ENCODE data around the gene CHTF18. TPM values are rescaled to one million over a fixed set of nuclear protein-coding genes. Genes with fewer than 3 reads are reported as not detected.

CHTF18 gene
- total RNA-seq, 1 experiment from 2014 or later = 154 TPM

DNA sequence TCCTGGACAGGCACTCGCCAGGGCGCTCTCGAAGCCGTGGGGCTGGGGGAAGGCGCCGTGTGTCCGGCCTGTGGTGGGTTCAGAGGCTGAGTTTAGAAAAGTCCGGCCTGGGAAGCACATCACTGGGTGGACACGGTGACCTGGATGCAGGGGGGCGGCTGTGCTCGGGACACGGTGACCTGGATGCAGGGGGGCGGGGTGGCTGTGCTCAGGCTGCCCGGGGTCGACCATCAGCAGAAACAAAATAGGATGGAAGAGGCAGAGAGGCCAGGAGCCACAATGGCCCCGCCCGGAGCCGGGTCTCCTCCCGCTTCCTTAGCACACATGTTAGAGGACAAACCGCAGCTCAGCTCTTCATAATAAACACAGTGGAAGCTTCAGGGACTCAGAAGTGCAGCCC lies 55.4 kb downstream of the CHTF18 start:
- BruUV-seq (replicated peaks) = no TSS peak
- H3K4me3 Mint-ChIP-seq (ENCODE audit: low read depth, unreplicated experiment) = no peak overlapping the region
- no peak for DNase-seq
- TF ChIP-seq, protein P1, sequence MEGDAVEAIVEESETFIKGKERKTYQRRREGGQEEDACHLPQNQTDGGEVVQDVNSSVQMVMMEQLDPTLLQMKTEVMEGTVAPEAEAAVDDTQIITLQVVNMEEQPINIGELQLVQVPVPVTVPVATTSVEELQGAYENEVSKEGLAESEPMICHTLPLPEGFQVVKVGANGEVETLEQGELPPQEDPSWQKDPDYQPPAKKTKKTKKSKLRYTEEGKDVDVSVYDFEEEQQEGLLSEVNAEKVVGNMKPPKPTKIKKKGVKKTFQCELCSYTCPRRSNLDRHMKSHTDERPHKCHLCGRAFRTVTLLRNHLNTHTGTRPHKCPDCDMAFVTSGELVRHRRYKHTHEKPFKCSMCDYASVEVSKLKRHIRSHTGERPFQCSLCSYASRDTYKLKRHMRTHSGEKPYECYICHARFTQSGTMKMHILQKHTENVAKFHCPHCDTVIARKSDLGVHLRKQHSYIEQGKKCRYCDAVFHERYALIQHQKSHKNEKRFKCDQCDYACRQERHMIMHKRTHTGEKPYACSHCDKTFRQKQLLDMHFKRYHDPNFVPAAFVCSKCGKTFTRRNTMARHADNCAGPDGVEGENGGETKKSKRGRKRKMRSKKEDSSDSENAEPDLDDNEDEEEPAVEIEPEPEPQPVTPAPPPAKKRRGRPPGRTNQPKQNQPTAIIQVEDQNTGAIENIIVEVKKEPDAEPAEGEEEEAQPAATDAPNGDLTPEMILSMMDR (IDR thresholded peaks at IDR 0.05; ENCODE audit: unreplicated experiment) = no peak
- H3K4me1 Mint-ChIP-seq (ENCODE audit: low read depth, unreplicated experiment) = no peaks in the 10 kb centered on the region
- peaks cover 66% of the 10 kb centered on the region for H3K27me3 Mint-ChIP-seq (ENCODE audit: unreplicated experiment)
- CTCF ChIA-PET = interaction anchor here (0.7 kb wide), 1 partner anchor 101 kb away, joined by 3 read pairs; no protein-coding TSS in a partner anchor
- H3K27ac Mint-ChIP-seq (ENCODE audit: unreplicated experiment) = no peak overlapping the region
- peaks cover 3% of the 10 kb centered on the region for H3K9me3 Mint-ChIP-seq (ENCODE audit: low read depth, unreplicated experiment)
- H3K36me3 Mint-ChIP-seq (ENCODE audit: insufficient read depth, unreplicated experiment) = peaks cover 4% of the 10 kb centered on the region
- intact Hi-C loops (cut with micrococcal nuclease; ENCODE audit: unreplicated experiment) = no loop called here

GRCh38 chr16:844638-845350 lies 56.4 kb downstream of the CHTF18 start:
- CTCF ChIA-PET = no interaction called here
- DNase-seq = no peak
- no peak overlapping the region for H3K27ac Mint-ChIP-seq (ENCODE audit: unreplicated experiment)
- peaks cover 3% of the 10 kb centered on the region for H3K9me3 Mint-ChIP-seq (ENCODE audit: low read depth, unreplicated experiment)
- TF ChIP-seq, protein P1 (IDR thresholded peaks at IDR 0.05; ENCODE audit: unreplicated experiment) = no peak
- BruUV-seq (replicated peaks) = no TSS peak
- peaks cover 10% of the 10 kb centered on the region for H3K36me3 Mint-ChIP-seq (ENCODE audit: insufficient read depth, unreplicated experiment)
- H3K4me3 Mint-ChIP-seq (ENCODE audit: low read depth, unreplicated experiment) = no peak overlapping the region
- intact Hi-C loops (cut with micrococcal nuclease; ENCODE audit: unreplicated experiment) = no loop called here
- peaks cover 56% of the 10 kb centered on the region for H3K27me3 Mint-ChIP-seq (ENCODE audit: unreplicated experiment)
- H3K4me1 Mint-ChIP-seq (ENCODE audit: low read depth, unreplicated experiment) = no peaks in the 10 kb centered on the region

DNA sequence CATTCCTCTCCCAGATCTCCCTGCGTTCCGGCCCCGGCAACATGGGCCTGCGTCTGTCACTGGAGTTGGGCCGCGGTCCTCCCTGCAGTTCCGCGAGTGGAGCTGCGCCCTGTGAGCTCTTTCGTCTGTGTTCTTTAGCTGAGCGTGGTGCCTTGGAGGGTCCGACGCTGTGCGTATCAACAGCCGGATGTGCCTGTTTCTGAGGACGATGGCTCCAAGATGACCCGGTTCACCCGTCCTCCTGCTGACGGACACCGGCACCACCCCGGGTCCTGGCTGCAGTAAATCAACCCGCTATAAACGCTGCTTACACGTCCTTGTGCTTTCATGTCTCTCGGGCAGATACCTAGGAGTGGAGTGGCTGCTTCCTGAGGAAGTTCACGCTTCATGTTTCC lies 56.9 kb downstream of the CHTF18 start:
- H3K27me3 Mint-ChIP-seq (ENCODE audit: unreplicated experiment) = peaks cover 52% of the 10 kb centered on the region
- peaks cover 8% of the 10 kb centered on the region for H3K9me3 Mint-ChIP-seq (ENCODE audit: low read depth, unreplicated experiment)
- CTCF ChIA-PET = no interaction called here
- DNase-seq = no peak
- BruUV-seq (replicated peaks) = no TSS peak
- H3K4me3 Mint-ChIP-seq (ENCODE audit: low read depth, unreplicated experiment) = no peak overlapping the region
- TF ChIP-seq, protein P1 (IDR thresholded peaks at IDR 0.05; ENCODE audit: unreplicated experiment) = no peak
- intact Hi-C loops (cut with micrococcal nuclease; ENCODE audit: unreplicated experiment) = no loop called here
- H3K36me3 Mint-ChIP-seq (ENCODE audit: insufficient read depth, unreplicated experiment) = peaks cover 15% of the 10 kb centered on the region
- H3K4me1 Mint-ChIP-seq (ENCODE audit: low read depth, unreplicated experiment) = no peaks in the 10 kb centered on the region
- H3K27ac Mint-ChIP-seq (ENCODE audit: unreplicated experiment) = no peak overlapping the region

GRCh38 chr16:847151-847550 lies 58.7 kb downstream of the CHTF18 start:
- peaks cover 36% of the 10 kb centered on the region for H3K27me3 Mint-ChIP-seq (ENCODE audit: unreplicated experiment)
- H3K4me3 Mint-ChIP-seq (ENCODE audit: low read depth, unreplicated experiment) = no peak overlapping the region
- H3K9me3 Mint-ChIP-seq (ENCODE audit: low read depth, unreplicated experiment) = peaks cover 16% of the 10 kb centered on the region
- CTCF ChIA-PET = no interaction called here
- H3K4me1 Mint-ChIP-seq (ENCODE audit: low read depth, unreplicated experiment) = no peaks in the 10 kb centered on the region
- H3K27ac Mint-ChIP-seq (ENCODE audit: unreplicated experiment) = no peak overlapping the region
- TF ChIP-seq, protein P1 (IDR thresholded peaks at IDR 0.05; ENCODE audit: unreplicated experiment) = no peak
- intact Hi-C loops (cut with micrococcal nuclease; ENCODE audit: unreplicated experiment) = no loop called here
- DNase-seq = no peak
- H3K36me3 Mint-ChIP-seq (ENCODE audit: insufficient read depth, unreplicated experiment) = peaks cover 27% of the 10 kb centered on the region
- no TSS peak for BruUV-seq (replicated peaks)

Small RNA genes within 50 kb of the gene (microRNA-seq; reads per million reads assigned to microRNA genes)
- gene MIR662 = not detected

Other genes with a start within 250 kb of the CHTF18 start
- not detected in 2 replicates for gene PRR35, start 228.2 kb upstream of the CHTF18 start, total RNA-seq (2022)
- gene NHLRC4, start 221.6 kb upstream of the CHTF18 start, total RNA-seq (2022) = not detected in 2 replicates
- 101 and 106 TPM in 2 replicates for gene PIGQ, start 218.7 kb upstream of the CHTF18 start, total RNA-seq (2022)
- 35.6 and 36.5 TPM in 2 replicates for gene RAB40C, start 198.6 kb upstream of the CHTF18 start, total RNA-seq (2022)
- gene WFIKKN1, start 157.6 kb upstream of the CHTF18 start, total RNA-seq (2022) = 0.66 and 0.90 TPM in 2 replicates
- 117 and 121 TPM in 2 replicates for gene METTL26, start 152.3 kb upstream of the CHTF18 start, total RNA-seq (2022)
- 56.3 and 60.7 TPM in 2 replicates for gene MCRIP2, start 146.8 kb upstream of the CHTF18 start, total RNA-seq (2022)
- gene WDR90, start 139.3 kb upstream of the CHTF18 start, total RNA-seq (2022) = 142 and 162 TPM in 2 replicates
- 154 and 163 TPM in 2 replicates for gene RHOT2, start 120.5 kb upstream of the CHTF18 start, total RNA-seq (2022)
- 2.4 and 2.6 TPM in 2 replicates for gene RHBDL1, start 112.9 kb upstream of the CHTF18 start, total RNA-seq (2022)
- gene STUB1, start 108.2 kb upstream of the CHTF18 start, total RNA-seq (2022) = 102 and 114 TPM in 2 replicates
- 88.3 and 90.5 TPM in 2 replicates for gene JMJD8, start 104.3 kb upstream of the CHTF18 start, total RNA-seq (2022)
- 18.6 and 22.5 TPM in 2 replicates for gene WDR24, start 98.2 kb upstream of the CHTF18 start, total RNA-seq (2022)
- 1.3 and 4.6 TPM in 2 replicates for gene FBXL16, start 82.8 kb upstream of the CHTF18 start, total RNA-seq (2022)
- 51.7 and 61.5 TPM in 2 replicates for gene METRN, start 73.5 kb upstream of the CHTF18 start, total RNA-seq (2022)
- gene ANTKMT, start 67.5 kb upstream of the CHTF18 start, total RNA-seq (2022) = 49.6 and 57.2 TPM in 2 replicates
- gene CCDC78, start 62.2 kb upstream of the CHTF18 start, total RNA-seq (2022) = 10.0 and 12.5 TPM in 2 replicates
- gene HAGHL, start 61.5 kb upstream of the CHTF18 start, total RNA-seq (2022) = 11.7 and 12.8 TPM in 2 replicates
- gene CIAO3, start 47.6 kb upstream of the CHTF18 start, total RNA-seq (2022) = 51.9 and 58.4 TPM in 2 replicates
- 3.4 and 8.9 TPM in 2 replicates for gene MSLN, start 27.9 kb upstream of the CHTF18 start, total RNA-seq (2022)
- 47.5 and 51.1 TPM in 2 replicates for gene RPUSD1, start 239 bp upstream of the CHTF18 start, total RNA-seq (2022)
- not detected in 2 replicates for gene GNG13, start 12.1 kb downstream of the CHTF18 start, total RNA-seq (2022)
- gene LMF1, start 182.4 kb downstream of the CHTF18 start, total RNA-seq (2022) = 31.9 and 34.6 TPM in 2 replicates
- gene SOX8, start 193.2 kb downstream of the CHTF18 start, total RNA-seq (2022) = 0.92 and 1.2 TPM in 2 replicates